Heart right ventricle (tissue), 16 donors: ENCODE results near the gene CAMK2A. TPM values are rescaled to one million over a fixed set of nuclear protein-coding genes. Genes with fewer than 3 reads are reported as not detected.

Source experiments
- ATAC-seq, 8 donors: fragments of 200-7000 bp; cut with Tn5 transposase; one replicate each; pipeline ENCODE4 v1.9.1; 2020; ENCODE audit warnings: mild to moderate bottlenecking in 8 of 8, moderate library complexity in 8 of 8, moderate number of reproducible peaks in 1 of 8
- DNase-seq, 2 donors: peaks; one replicate each; pipeline ENCODE4 v3.0.0-alpha.2; 2020
- H3K27ac ChIP-seq, 10 donors: fragments of 200-600 bp; sonication (generic) in 2 of 10; one replicate each; pipeline versions ENCODE4 v1.5.0 to v1.8.0; 2020 to 2022; ENCODE audit warnings: mild to moderate bottlenecking in 3 of 10
- H3K27me3 ChIP-seq, 7 donors: fragments of 200-600 bp; one replicate each; pipeline ENCODE4 v1.8.0; 2021 to 2022; ENCODE audit warnings: mild to moderate bottlenecking in 2 of 7
- H3K36me3 ChIP-seq, 9 donors: fragments of 200-600 bp; sonication (generic) in 1 of 9; one replicate each; pipeline versions ENCODE4 v1.5.0 to v1.8.0; 2020 to 2022; ENCODE audit warnings: mild to moderate bottlenecking in 2 of 9
- H3K4me1 ChIP-seq, 9 donors: fragments of 200-600 bp; sonication (generic) in 1 of 9; one replicate each; pipeline versions ENCODE4 v1.5.0 to v1.8.0; 2020 to 2022; ENCODE audit warnings: mild to moderate bottlenecking in 4 of 9
- H3K4me3 ChIP-seq, 10 donors: fragments of 200-600 bp; sonication (generic) in 2 of 10; one replicate each; pipeline versions ENCODE4 v1.5.0 to v1.8.0; 2020 to 2022; ENCODE audit warnings: mild to moderate bottlenecking in 7 of 10, moderate library complexity in 2 of 10
- H3K9me3 ChIP-seq, 11 donors: fragments of 200-600 bp in 10 of 11; sonication (generic) in 2 of 11; one replicate each; pipeline versions ENCODE4 v1.5.0 to v1.8.0; 2013 to 2022; ENCODE audit warnings: mild to moderate bottlenecking in 2 of 11, control low read depth in 1 of 11, moderate library complexity in 1 of 11
- WGBS, 2 donors: extraction: QIAGEN DNeasy Blood & Tissue Kit; methylation state at CpG; one replicate each; pipeline ENCODE4 v1.1.7; 2013; ENCODE audit warnings: inconsistent platforms in 1 of 2; 5-methylcytosine and 5-hydroxymethylcytosine counted together
- intact Hi-C, 10 donors: fragments of 100-400 bp; cut with DNase I; formaldehyde crosslinking; loops; one replicate each; pipeline versions ENCODE4 v1.11.1 to v1.14.2; 2022
- polyA plus RNA-seq, 2 donors: library from polyadenylated mRNA; stranded (reverse); fragments of 200-250 nt; gene quantifications; one replicate each; pipeline ENCODE4 v1.2.3, GENCODE V29; 2013
- total RNA-seq, 10 donors: library from RNA; stranded (reverse); fragmentation: NEBNext Ultra II Directional in 3 of 10; extraction: Animal tissue kit (Norgen Biotek cat#: 25700) in 3 of 10; gene quantifications; one replicate each; pipeline versions ENCODE4 v1.2.1 to v1.2.4, GENCODE V29; 2021 to 2023
- TF ChIP-seq, protein P1 (sequence below), 9 donors: fragments of 200-600 bp; sonication (generic) in 2 of 9; IDR thresholded peaks; one replicate each; pipeline versions ENCODE4 v1.5.0 to v1.8.0; 2021 to 2022; ENCODE audit warnings: antibody characterized with exemption in 9 of 9, mild to moderate bottlenecking in 5 of 9, moderate library complexity in 1 of 9
- donor health status: Arrhythmogenic right ventricular cardiomyopathy.
- donor health status: ischemic (EF 13 %, LVEDD 7.1; RV severe dilation, severe dysfunction).
- donor health status: healthy with polysubstance abuse.
- donor health status: DM: no; HTN: yes; CAD: no.
- donor health status: DM: no; HTN: no; CAD: no.
- donor health status: ischemic (EF 25% LVEDD 6.9; RV normal size, moderate dysfunction).
- donor health status: ischemic (EF 25% LVEDD 5.7; RV mildly dilated, moderate dysfunction).
- donor health status: healthy.
- donor health status: DM: yes; HTN: yes; CAD: no.
- donor health status: Ischemic cardiomyopathy.
- donor health status: ischemic (EF 35%, LVEDD 5.7; RV mildly dilated, moderate dysfunction).
- donor health status: nonischemic (EF 11% LVEDD 7.7; RV severe dilation, severe dysfunction).
- donor health status: DM: yes; HTN: yes; CAD: no.
- donor health status: PGD.
- donor health status: ischemic (EF 29% LVEDD 5.4; RV normal size, mild dysfunction).
- donor health status: nonischemic (EF 23%, LVEDD 6.1; RV moderate dilation, normal function).

CAMK2A gene
- total and polyA plus RNA-seq, 12 donors, result 1.2 to 25.7 (median 17.9) TPM

DNA sequence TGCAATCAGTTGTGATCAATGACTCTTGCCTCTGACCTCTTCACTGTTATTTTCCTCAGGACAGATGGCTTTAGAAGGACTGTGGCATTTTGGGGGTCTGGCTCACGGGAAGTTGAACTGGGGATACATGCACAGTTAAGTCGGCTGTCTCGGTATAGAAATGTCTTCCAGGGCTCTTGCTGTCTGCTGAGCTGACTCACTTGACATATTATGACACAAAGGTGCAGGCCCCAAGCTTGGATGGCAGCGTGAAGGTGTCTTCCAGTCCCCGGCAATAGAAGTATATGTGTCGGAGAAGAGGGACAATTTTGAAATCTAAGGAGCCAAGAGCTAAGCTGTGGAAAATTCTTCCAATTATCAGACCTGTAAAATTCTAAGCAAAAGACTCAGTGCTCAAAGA is 22.9 kb upstream of the CAMK2A start:
- DNase-seq, result no peak
- intact Hi-C loops, result no loop called here
- no peak overlapping the region for H3K4me3 ChIP-seq
- H3K36me3 ChIP-seq, result no peaks in the 10 kb centered on the region
- ATAC-seq, result no peak
- H3K9me3 ChIP-seq, result no peaks in the 10 kb centered on the region
- no peak overlapping the region for H3K27ac ChIP-seq
- WGBS, 2 donors, result 94% methylated on average over 6 of the region's 6 CpGs
- peaks cover 0 to 5% (median 0%) of the 10 kb centered on the region in 7 donors for H3K27me3 ChIP-seq
- H3K4me1 ChIP-seq, result peaks cover 0 to 4% (median 0%) of the 10 kb centered on the region in 9 donors
- TF ChIP-seq, protein P1, sequence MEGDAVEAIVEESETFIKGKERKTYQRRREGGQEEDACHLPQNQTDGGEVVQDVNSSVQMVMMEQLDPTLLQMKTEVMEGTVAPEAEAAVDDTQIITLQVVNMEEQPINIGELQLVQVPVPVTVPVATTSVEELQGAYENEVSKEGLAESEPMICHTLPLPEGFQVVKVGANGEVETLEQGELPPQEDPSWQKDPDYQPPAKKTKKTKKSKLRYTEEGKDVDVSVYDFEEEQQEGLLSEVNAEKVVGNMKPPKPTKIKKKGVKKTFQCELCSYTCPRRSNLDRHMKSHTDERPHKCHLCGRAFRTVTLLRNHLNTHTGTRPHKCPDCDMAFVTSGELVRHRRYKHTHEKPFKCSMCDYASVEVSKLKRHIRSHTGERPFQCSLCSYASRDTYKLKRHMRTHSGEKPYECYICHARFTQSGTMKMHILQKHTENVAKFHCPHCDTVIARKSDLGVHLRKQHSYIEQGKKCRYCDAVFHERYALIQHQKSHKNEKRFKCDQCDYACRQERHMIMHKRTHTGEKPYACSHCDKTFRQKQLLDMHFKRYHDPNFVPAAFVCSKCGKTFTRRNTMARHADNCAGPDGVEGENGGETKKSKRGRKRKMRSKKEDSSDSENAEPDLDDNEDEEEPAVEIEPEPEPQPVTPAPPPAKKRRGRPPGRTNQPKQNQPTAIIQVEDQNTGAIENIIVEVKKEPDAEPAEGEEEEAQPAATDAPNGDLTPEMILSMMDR (IDR thresholded peaks at IDR 0.05), result no peak

DNA sequence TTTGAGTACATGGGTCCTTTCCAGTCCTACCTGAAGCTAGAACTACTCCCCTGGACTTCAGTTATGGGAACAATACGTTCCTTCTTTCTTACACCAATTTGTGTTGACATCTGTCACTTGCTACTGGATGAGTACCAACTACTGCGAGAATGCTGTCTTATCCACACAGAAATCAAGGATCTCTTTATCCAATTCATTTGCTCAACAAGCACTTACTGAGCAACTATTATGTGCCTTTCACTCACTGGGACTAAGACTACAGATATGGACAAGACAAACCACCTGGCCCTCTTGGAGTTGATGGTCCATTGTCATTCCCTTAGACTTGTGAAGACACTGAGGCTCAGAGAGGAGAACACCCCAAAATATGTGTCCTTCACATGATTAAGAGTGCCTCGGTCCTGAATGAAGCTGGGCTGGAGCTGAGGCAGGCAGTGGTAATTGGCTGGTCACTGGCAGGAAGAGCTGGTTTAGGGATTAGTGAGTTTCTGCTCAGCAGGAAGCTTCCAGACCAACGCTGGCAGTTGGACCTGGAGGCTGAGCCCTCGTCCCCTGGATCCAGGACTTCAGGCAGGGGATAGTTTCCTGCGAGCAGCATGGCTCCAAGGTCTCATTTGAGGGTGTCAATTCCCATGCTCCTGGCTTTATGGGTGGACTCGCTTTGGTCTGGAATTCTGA is 21.6 kb upstream of the CAMK2A start:
- no peak for ATAC-seq
- no peak for DNase-seq
- WGBS, 2 donors, result 73% methylated on average over 7 of the region's 7 CpGs
- Histone ChIP-seq H3K36me3 (no peaks in the 10 kb centered on the region), H3K27ac (no peak overlapping the region), H3K4me1 (peaks cover 0 to 4% (median 0%) of the 10 kb centered on the region in 9 donors), H3K27me3 (peaks cover 0 to 7% (median 0%) of the 10 kb centered on the region in 7 donors), H3K9me3 (no peaks in the 10 kb centered on the region), H3K4me3 (no peak overlapping the region)
- TF ChIP-seq, protein P1 (IDR thresholded peaks at IDR 0.05), result no peak
- intact Hi-C loops, result no loop called here

DNA sequence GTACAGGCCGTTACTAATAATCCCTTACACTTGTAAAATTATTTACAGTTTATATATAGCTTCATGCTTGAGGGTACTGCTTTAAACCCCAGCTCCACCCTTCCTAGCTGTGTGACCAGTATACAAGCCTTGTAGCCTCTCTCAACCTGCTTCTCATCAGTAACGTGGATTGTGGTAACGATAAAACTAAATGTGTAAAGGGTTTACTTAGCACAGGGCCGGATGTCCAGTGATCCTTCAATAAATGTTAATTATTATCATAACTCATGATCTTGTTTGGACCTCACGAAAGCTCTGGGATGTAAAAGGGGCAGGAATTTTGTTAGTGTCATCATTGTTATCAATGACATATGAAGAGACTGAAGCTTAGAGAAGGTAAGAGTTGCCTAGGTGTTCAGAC is 20.7 kb upstream of the CAMK2A start:
- H3K4me1 ChIP-seq, result peaks cover 0 to 4% (median 0%) of the 10 kb centered on the region in 9 donors
- no peak for ATAC-seq
- intact Hi-C loops, result no loop called here
- no peaks in the 10 kb centered on the region for H3K36me3 ChIP-seq
- DNase-seq, result no peak
- no peak overlapping the region for H3K27ac ChIP-seq
- no peaks in the 10 kb centered on the region for H3K9me3 ChIP-seq
- 86 to 90% methylated on average over 5 of the region's 5 CpGs for WGBS, 2 donors
- H3K27me3 ChIP-seq, result peaks cover 0 to 7% (median 0%) of the 10 kb centered on the region in 7 donors
- TF ChIP-seq, protein P1 (IDR thresholded peaks at IDR 0.05), result no peak
- no peak overlapping the region for H3K4me3 ChIP-seq

DNA sequence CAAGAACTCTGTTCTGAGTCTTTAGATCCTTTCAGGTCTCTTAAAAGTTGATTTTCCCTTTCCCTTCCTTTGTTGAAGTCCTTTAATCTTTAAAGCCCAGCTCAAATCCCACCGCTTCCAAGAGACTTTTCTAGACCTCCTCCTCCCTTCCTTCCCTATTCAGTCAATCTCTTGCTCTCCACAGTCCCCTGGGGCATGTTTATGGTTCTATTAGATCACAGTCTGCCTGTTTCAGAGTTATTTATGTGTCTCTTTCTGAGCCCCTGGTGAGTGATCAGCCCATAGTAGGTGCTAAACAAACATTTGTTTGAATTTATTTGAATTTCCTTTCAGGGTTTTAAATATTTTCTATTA is 20.3 kb upstream of the CAMK2A start:
- 73 to 88% methylated on average over 1 of the region's 1 CpG for WGBS, 2 donors
- DNase-seq (no peak), ATAC-seq (no peak)
- TF ChIP-seq, protein P1 (IDR thresholded peaks at IDR 0.05), result no peak
- Histone ChIP-seq H3K4me3 (no peak overlapping the region), H3K9me3 (no peaks in the 10 kb centered on the region), H3K27me3 (peaks cover 0 to 7% (median 0%) of the 10 kb centered on the region in 7 donors), H3K36me3 (no peaks in the 10 kb centered on the region), H3K4me1 (peaks cover 0 to 4% (median 0%) of the 10 kb centered on the region in 9 donors), H3K27ac (no peak overlapping the region)
- intact Hi-C loops, result no loop called here
